K562 (cell line): ENCODE measurements around the gene NAGLU. TPM values are rescaled to one million over a fixed set of nuclear protein-coding genes. Genes with fewer than 3 reads are reported as not detected.

ENCODE experiments used
- CHD1 ChIP-seq: fragments of 200-600 bp; sonication (generic); IDR thresholded peaks from one replicate; pipeline ENCODE4 v1.6.1; 2012; ENCODE audit warnings: mild to moderate bottlenecking, moderate library complexity, low read length, inconsistent platforms
- CTBP1 ChIP-seq: fragments of 450-650 bp; IDR thresholded peaks from 2 replicates; pipeline ENCODE4 v1.6.1; 2016; ENCODE audit warnings: borderline replicate concordance
- PTBP1 ChIP-seq: fragments of 200-400 bp; formaldehyde crosslinking; IDR thresholded peaks from 2 replicates; pipeline ENCODE4 v1.6.1; 2017; ENCODE audit warnings: low read depth, low read length
- RBM39 ChIP-seq: fragments of 200-400 bp; formaldehyde crosslinking; optimal IDR thresholded peaks from 2 replicates; pipeline ENCODE3; 2018; ENCODE audit warnings: low read depth, low read length
- ZC3H8 ChIP-seq: fragments of 450-650 bp; IDR thresholded peaks from 2 replicates; pipeline ENCODE4 v1.6.1; 2017
- ZNF224 ChIP-seq: sonication (generic); formaldehyde crosslinking; IDR thresholded peaks from 2 replicates; pipeline ENCODE4 v1.8.0; 2022; ENCODE audit warnings: mild to moderate bottlenecking, missing genetic modification reagents
- polyA plus RNA-seq, 8 experiments: library from polyadenylated mRNA; depleted of rRNA in 4 of 8; stranded (reverse) in 5 of 8; unstranded in 3 of 8; fragments of >200 nt; fragmentation: Nextera tagmentation in 2 of 8; fragmentation: Illumina TruSeq in 1 of 8; extraction: Ambion mirVana in 2 of 8; extraction: Trizol in 1 of 8; gene quantifications; 2 replicates each; pipeline versions ENCODE4 v1.2.1 to v1.2.3, GENCODE V29; 2011 to 2014; ENCODE audit warnings: inconsistent platforms in 1 of 8, missing spikeins in 1 of 8
- total RNA-seq, 7 experiments: library from RNA; depleted of rRNA in 6 of 7; stranded (reverse); fragments of >200 nt in 6 of 7; fragmentation: Illumina TruSeq in 2 of 7; extraction: Trizol in 2 of 7; gene quantifications; 2 replicates each; pipeline versions ENCODE4 v1.2.1 to v1.2.3, GENCODE V29; 2011 to 2021; ENCODE audit warnings: low replicate concordance in 1 of 7
- TF ChIP-seq, protein P1 (sequence below): IDR thresholded peaks from 2 replicates; pipeline ENCODE4 v1.6.1; 2011; ENCODE audit warnings: borderline replicate concordance, low read depth, mild to moderate bottlenecking, moderate library complexity, low read length; ENCODE audit not compliant: insufficient read depth, poor library complexity, severe bottlenecking
- TF ChIP-seq, protein P2 (sequence below): sonication (generic); formaldehyde crosslinking; IDR thresholded peaks from 2 replicates; pipeline ENCODE4 v1.8.1; 2023; ENCODE audit warnings: mild to moderate bottlenecking, missing genetic modification reagents
- TF ChIP-seq, protein P3 (sequence below), 2 experiments: IDR thresholded peaks; 2 replicates each; pipeline ENCODE4 v1.6.1; 2011; ENCODE audit warnings: borderline replicate concordance in 1 of 2, control low read depth in 1 of 2, low read depth in 1 of 2, low read length in 1 of 2, mild to moderate bottlenecking in 1 of 2, mixed read lengths in 1 of 2, moderate library complexity in 1 of 2; ENCODE audit not compliant: insufficient read depth in 1 of 2, insufficient read length in 1 of 2, poor library complexity in 1 of 2, severe bottlenecking in 1 of 2; ENCODE audit errors: extremely low read depth in 1 of 2
- TF ChIP-seq, protein P4 (sequence below): fragments of 200-600 bp; sonication (generic); IDR thresholded peaks from one replicate; pipeline ENCODE4 v1.6.1; 2012; ENCODE audit warnings: mild to moderate bottlenecking, low read depth, low read length, inconsistent platforms

The NAGLU gene
- total and polyA plus RNA-seq, 9 of the 15 experiments (the other 6 are each of a cell fraction or from before 2014, with no cell fraction given): 0.04 to 21.5 (median 8.5) TPM

DNA sequence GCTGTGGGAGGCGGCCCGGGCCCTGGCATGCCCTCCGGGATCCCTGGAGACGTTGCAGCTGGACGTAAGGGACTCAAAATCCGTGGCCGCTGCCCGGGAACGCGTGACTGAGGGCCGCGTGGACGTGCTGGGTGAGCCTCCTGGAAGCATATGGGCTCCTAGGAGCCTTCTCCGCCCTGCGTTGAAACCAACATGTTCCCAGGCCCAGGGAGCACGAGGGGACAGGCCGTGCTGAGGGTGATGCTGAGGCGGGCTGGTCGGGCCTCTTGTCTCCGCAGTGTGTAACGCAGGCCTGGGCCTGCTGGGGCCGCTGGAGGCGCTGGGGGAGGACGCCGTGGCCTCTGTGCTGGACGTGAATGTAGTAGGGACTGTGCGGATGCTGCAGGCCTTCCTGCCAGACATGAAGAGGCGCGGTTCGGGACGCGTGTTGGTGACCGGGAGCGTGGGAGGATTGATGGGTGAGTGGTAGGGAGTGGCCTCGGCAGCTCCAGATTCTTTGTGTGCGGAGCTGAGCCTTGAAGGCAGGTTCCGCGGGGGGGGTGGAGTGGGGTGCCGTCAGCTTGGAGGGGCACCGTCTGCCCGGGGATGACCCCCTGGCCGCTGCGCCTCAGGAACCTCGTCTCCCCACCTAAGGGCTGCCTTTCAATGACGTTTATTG, 17.2 kb downstream of the NAGLU start (continued):
- TF ChIP-seq RBM39: no peak
- TF ChIP-seq, protein P1, sequence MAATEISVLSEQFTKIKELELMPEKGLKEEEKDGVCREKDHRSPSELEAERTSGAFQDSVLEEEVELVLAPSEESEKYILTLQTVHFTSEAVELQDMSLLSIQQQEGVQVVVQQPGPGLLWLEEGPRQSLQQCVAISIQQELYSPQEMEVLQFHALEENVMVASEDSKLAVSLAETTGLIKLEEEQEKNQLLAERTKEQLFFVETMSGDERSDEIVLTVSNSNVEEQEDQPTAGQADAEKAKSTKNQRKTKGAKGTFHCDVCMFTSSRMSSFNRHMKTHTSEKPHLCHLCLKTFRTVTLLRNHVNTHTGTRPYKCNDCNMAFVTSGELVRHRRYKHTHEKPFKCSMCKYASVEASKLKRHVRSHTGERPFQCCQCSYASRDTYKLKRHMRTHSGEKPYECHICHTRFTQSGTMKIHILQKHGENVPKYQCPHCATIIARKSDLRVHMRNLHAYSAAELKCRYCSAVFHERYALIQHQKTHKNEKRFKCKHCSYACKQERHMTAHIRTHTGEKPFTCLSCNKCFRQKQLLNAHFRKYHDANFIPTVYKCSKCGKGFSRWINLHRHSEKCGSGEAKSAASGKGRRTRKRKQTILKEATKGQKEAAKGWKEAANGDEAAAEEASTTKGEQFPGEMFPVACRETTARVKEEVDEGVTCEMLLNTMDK: peak; percentile 40
- TF ChIP-seq, protein P2, sequence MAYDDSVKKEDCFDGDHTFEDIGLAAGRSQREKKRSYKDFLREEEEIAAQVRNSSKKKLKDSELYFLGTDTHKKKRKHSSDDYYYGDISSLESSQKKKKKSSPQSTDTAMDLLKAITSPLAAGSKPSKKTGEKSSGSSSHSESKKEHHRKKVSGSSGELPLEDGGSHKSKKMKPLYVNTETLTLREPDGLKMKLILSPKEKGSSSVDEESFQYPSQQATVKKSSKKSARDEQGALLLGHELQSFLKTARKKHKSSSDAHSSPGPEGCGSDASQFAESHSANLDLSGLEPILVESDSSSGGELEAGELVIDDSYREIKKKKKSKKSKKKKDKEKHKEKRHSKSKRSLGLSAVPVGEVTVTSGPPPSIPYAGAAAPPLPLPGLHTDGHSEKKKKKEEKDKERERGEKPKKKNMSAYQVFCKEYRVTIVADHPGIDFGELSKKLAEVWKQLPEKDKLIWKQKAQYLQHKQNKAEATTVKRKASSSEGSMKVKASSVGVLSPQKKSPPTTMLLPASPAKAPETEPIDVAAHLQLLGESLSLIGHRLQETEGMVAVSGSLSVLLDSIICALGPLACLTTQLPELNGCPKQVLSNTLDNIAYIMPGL: no peak
- TF ChIP-seq CHD1: no peak
- TF ChIP-seq PTBP1: no peak
- no peak for TF ChIP-seq ZC3H8
- TF ChIP-seq CTBP1: peak; percentile 83
- TF ChIP-seq, protein P3, sequence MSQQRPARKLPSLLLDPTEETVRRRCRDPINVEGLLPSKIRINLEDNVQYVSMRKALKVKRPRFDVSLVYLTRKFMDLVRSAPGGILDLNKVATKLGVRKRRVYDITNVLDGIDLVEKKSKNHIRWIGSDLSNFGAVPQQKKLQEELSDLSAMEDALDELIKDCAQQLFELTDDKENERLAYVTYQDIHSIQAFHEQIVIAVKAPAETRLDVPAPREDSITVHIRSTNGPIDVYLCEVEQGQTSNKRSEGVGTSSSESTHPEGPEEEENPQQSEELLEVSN (IDR thresholded peaks at IDR 0.05; ENCODE audit: borderline replicate concordance in 1 of 2, extremely low read depth in 1 of 2, insufficient read depth in 1 of 2, insufficient read length in 1 of 2, low read depth in 1 of 2, low read length in 1 of 2, poor library complexity in 1 of 2, severe bottlenecking in 1 of 2): peak in 1 of 2 experiments; percentile 67
- no peak for TF ChIP-seq ZNF224 (CRISPR knock-in tag)
- TF ChIP-seq, protein P4, sequence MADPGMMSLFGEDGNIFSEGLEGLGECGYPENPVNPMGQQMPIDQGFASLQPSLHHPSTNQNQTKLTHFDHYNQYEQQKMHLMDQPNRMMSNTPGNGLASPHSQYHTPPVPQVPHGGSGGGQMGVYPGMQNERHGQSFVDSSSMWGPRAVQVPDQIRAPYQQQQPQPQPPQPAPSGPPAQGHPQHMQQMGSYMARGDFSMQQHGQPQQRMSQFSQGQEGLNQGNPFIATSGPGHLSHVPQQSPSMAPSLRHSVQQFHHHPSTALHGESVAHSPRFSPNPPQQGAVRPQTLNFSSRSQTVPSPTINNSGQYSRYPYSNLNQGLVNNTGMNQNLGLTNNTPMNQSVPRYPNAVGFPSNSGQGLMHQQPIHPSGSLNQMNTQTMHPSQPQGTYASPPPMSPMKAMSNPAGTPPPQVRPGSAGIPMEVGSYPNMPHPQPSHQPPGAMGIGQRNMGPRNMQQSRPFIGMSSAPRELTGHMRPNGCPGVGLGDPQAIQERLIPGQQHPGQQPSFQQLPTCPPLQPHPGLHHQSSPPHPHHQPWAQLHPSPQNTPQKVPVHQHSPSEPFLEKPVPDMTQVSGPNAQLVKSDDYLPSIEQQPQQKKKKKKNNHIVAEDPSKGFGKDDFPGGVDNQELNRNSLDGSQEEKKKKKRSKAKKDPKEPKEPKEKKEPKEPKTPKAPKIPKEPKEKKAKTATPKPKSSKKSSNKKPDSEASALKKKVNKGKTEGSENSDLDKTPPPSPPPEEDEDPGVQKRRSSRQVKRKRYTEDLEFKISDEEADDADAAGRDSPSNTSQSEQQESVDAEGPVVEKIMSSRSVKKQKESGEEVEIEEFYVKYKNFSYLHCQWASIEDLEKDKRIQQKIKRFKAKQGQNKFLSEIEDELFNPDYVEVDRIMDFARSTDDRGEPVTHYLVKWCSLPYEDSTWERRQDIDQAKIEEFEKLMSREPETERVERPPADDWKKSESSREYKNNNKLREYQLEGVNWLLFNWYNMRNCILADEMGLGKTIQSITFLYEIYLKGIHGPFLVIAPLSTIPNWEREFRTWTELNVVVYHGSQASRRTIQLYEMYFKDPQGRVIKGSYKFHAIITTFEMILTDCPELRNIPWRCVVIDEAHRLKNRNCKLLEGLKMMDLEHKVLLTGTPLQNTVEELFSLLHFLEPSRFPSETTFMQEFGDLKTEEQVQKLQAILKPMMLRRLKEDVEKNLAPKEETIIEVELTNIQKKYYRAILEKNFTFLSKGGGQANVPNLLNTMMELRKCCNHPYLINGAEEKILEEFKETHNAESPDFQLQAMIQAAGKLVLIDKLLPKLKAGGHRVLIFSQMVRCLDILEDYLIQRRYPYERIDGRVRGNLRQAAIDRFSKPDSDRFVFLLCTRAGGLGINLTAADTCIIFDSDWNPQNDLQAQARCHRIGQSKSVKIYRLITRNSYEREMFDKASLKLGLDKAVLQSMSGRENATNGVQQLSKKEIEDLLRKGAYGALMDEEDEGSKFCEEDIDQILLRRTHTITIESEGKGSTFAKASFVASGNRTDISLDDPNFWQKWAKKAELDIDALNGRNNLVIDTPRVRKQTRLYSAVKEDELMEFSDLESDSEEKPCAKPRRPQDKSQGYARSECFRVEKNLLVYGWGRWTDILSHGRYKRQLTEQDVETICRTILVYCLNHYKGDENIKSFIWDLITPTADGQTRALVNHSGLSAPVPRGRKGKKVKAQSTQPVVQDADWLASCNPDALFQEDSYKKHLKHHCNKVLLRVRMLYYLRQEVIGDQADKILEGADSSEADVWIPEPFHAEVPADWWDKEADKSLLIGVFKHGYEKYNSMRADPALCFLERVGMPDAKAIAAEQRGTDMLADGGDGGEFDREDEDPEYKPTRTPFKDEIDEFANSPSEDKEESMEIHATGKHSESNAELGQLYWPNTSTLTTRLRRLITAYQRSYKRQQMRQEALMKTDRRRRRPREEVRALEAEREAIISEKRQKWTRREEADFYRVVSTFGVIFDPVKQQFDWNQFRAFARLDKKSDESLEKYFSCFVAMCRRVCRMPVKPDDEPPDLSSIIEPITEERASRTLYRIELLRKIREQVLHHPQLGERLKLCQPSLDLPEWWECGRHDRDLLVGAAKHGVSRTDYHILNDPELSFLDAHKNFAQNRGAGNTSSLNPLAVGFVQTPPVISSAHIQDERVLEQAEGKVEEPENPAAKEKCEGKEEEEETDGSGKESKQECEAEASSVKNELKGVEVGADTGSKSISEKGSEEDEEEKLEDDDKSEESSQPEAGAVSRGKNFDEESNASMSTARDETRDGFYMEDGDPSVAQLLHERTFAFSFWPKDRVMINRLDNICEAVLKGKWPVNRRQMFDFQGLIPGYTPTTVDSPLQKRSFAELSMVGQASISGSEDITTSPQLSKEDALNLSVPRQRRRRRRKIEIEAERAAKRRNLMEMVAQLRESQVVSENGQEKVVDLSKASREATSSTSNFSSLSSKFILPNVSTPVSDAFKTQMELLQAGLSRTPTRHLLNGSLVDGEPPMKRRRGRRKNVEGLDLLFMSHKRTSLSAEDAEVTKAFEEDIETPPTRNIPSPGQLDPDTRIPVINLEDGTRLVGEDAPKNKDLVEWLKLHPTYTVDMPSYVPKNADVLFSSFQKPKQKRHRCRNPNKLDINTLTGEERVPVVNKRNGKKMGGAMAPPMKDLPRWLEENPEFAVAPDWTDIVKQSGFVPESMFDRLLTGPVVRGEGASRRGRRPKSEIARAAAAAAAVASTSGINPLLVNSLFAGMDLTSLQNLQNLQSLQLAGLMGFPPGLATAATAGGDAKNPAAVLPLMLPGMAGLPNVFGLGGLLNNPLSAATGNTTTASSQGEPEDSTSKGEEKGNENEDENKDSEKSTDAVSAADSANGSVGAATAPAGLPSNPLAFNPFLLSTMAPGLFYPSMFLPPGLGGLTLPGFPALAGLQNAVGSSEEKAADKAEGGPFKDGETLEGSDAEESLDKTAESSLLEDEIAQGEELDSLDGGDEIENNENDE: no peak
